SK-N-SH (cell line): ENCODE measurements around the gene MRGPRE.

ENCODE experiments used
- EP300 ChIP-seq, 2 experiments: IDR thresholded peaks; 2 replicates each; pipeline versions ENCODE4 v1.4.0 to v1.6.1; 2012; ENCODE audit warnings: borderline replicate concordance in 1 of 2, low read depth in 1 of 2, low read length in 1 of 2
- FOXM1 ChIP-seq: IDR thresholded peaks from 2 replicates; pipeline ENCODE4 v1.4.0; 2012; ENCODE audit warnings: low read depth, mild to moderate bottlenecking
- GABPA ChIP-seq: IDR thresholded peaks from 2 replicates; pipeline ENCODE4 v1.4.0; 2012; ENCODE audit warnings: low read depth, mild to moderate bottlenecking
- POLR2AphosphoS5 ChIP-seq: IDR thresholded peaks from 2 replicates; pipeline ENCODE4 v1.6.1; 2012; ENCODE audit warnings: low read depth, low read length
- TEAD4 ChIP-seq: IDR thresholded peaks from 2 replicates; pipeline ENCODE4 v1.4.0; 2012; ENCODE audit warnings: mild to moderate bottlenecking, borderline replicate concordance; ENCODE audit not compliant: insufficient read depth
- TF ChIP-seq, protein P1 (sequence below): fragments of 150-350 bp; IDR thresholded peaks from 2 replicates; pipeline ENCODE4 v1.6.1; 2017; ENCODE audit warnings: antibody characterized with exemption, low read length, low read depth, borderline replicate concordance
- TF ChIP-seq, protein P2 (sequence below): fragments of 200-600 bp; sonication (generic); IDR thresholded peaks from 2 replicates; pipeline ENCODE4 v1.6.1; 2017; ENCODE audit warnings: antibody characterized with exemption, mild to moderate bottlenecking, moderate library complexity

DNA sequence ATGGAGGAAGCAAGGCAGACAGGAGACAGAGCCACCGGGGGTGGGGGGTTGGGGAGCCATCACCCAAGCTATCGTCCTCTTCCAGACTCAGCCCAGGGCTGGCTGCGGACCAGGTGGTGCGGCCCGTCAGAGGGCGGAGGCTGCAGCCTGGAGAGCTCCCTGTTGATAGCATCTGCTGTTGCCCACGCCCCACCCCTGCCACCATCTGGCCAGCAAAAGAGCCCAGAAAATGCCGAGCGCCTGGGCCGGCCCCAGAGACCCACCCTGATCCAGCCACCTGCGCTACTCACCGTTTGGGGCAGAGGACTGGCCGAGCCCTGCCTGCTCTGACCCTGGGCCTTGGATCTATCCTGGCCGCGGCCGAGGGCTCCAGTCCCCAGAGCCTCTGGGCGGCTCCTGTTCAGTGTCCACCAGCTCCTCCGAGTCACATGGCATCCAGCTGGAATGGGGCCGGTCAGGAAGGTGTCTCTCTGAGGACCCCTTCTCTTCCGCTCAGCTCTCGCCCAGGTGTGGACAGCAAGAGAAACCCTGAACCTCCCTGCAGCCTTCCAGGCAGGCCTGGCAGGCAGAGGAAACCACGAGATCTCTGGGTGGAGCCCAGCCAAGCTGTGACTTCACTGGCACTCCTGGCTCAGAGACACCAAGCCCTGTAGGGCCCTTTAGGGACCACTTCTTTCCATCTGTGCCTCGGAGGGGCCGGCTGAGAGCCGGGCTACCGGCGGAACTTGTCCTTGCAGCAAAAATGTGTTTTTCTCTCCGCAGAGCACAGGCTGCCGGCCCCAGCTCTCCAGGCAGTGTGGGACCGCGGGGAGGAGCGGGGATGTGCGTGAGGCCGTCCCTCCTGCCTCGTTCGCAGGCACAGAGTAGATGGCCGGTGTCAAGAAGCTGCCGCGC is at the start of gene MRGPRE:
- TF ChIP-seq, protein P1, sequence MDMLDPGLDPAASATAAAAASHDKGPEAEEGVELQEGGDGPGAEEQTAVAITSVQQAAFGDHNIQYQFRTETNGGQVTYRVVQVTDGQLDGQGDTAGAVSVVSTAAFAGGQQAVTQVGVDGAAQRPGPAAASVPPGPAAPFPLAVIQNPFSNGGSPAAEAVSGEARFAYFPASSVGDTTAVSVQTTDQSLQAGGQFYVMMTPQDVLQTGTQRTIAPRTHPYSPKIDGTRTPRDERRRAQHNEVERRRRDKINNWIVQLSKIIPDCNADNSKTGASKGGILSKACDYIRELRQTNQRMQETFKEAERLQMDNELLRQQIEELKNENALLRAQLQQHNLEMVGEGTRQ, result no peak
- TF ChIP-seq EP300 (IDR thresholded peaks at IDR 0.05; ENCODE audit: borderline replicate concordance in 1 of 2, low read depth in 1 of 2, low read length in 1 of 2) (no peak), TEAD4 (no peak), FOXM1 (no peak), POLR2AphosphoS5 (no peak), GABPA (no peak)
- TF ChIP-seq, protein P2, sequence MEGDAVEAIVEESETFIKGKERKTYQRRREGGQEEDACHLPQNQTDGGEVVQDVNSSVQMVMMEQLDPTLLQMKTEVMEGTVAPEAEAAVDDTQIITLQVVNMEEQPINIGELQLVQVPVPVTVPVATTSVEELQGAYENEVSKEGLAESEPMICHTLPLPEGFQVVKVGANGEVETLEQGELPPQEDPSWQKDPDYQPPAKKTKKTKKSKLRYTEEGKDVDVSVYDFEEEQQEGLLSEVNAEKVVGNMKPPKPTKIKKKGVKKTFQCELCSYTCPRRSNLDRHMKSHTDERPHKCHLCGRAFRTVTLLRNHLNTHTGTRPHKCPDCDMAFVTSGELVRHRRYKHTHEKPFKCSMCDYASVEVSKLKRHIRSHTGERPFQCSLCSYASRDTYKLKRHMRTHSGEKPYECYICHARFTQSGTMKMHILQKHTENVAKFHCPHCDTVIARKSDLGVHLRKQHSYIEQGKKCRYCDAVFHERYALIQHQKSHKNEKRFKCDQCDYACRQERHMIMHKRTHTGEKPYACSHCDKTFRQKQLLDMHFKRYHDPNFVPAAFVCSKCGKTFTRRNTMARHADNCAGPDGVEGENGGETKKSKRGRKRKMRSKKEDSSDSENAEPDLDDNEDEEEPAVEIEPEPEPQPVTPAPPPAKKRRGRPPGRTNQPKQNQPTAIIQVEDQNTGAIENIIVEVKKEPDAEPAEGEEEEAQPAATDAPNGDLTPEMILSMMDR, result no peak
